GM12865 (cell line): ENCODE results near the gene TRIL.

Experiments
- DNase-seq: peaks from one replicate; pipeline ENCODE4 v3.0.0; 2010; ENCODE audit warnings: low read depth
- H3K4me3 ChIP-seq: 2 replicates; pipeline ENCODE4 v1.5.1; 2011; ENCODE audit warnings: mild to moderate bottlenecking, low read depth, low read length, control low read depth
- CTCF ChIP-seq: IDR thresholded peaks from 2 replicates; pipeline ENCODE4 v1.5.1; 2011; ENCODE audit warnings: low read length, control low read depth, low read depth, inconsistent platforms; ENCODE audit not compliant: insufficient read depth; ENCODE audit errors: missing control alignments

The TRIL gene

GRCh38 chr7:28958235-28958979 is at the start of gene TRIL:
Gene TRIL, minus strand, starts transcription at chr7:28958330. Its CDS starts 284 bp downstream, at chr7:28958046.
- no peak for TF ChIP-seq CTCF
- DNase-seq, result no peak
- no peak within 1 kb of the TSS for H3K4me3 ChIP-seq

GRCh38 chr7:29007127-29007526 is 49.0 kb upstream of the TRIL start:
- no peak for TF ChIP-seq CTCF
- DNase-seq, result no peak
- H3K4me3 ChIP-seq, result no peak overlapping the region

- H3K4me3 ChIP-seq, result no peak overlapping the region
- no peak for TF ChIP-seq CTCF
- DNase-seq, result no peak
Measured at GRCh38 chr7:29005829-29006228, 47.7 kb upstream of the TRIL start.

- H3K4me3 ChIP-seq, result no peak overlapping the region
- DNase-seq, result no peak
- no peak for TF ChIP-seq CTCF
Measured at GRCh38 chr7:29005406-29005805, 47.3 kb upstream of the TRIL start.

GRCh38 chr7:29003703-29004102 is 45.6 kb upstream of the TRIL start:
- H3K4me3 ChIP-seq, result no peak overlapping the region
- TF ChIP-seq CTCF, result no peak
- DNase-seq, result no peak

- H3K4me3 ChIP-seq, result no peak overlapping the region
- no peak for DNase-seq
- no peak for TF ChIP-seq CTCF
Measured at GRCh38 chr7:29000717-29001076, 42.6 kb upstream of the TRIL start.
